ENCODE measurements around the gene SRL.

Gene SRL

DNA sequence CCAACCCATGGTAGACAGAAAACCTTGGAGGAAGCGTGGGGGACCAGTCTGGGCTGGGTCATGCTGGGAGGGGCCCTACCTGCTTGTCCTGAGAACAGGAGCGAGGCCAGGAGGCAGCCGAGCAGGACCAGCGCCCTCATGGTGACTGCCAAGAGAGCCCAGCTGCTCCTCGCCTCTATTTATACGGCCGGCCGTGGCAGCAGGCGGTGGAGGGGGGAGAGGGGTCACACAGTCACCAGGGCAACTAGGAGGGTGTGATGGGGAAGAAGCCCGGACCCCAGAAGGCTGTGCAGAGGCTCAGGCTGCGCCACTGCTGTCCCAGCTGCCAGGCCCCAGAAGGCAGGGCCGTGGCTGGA lies at the start of gene SRL:
Gene SRL, minus strand, starts transcription at position 153 of the 356 bp plus-strand sequence. Its CDS starts 13 bp downstream, at position 140.
- no peak for DNase-seq

DNA sequence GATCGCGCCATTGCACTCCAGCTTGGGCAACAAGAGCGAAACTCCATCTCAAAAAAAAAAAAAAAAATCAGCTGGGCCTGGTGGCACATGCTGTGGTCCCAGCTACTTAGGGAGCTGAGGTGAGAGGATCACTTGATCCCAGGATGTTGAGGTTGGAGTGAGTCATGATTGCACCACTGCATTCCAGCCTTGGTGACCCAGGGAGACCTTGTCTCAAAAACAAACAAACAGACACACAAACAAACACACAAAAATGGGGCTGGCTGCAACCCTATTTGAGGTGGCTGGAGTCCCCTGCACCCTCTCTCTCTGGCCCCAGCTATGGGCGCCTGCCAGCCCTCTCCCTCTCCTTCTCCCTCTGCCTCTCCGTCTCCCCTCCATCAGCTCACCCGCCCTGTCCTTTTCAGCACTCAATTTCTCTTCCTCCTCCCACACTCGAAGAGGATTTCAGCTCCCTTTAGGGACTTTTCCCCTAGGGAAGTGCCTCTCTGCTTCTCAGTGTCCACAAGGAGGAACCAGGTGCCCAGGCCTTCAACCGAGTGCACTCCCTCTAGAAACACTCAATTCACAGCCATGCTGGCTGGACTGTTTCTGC lies 48.5 kb upstream of the SRL start:
- DNase-seq = no peak

DNA sequence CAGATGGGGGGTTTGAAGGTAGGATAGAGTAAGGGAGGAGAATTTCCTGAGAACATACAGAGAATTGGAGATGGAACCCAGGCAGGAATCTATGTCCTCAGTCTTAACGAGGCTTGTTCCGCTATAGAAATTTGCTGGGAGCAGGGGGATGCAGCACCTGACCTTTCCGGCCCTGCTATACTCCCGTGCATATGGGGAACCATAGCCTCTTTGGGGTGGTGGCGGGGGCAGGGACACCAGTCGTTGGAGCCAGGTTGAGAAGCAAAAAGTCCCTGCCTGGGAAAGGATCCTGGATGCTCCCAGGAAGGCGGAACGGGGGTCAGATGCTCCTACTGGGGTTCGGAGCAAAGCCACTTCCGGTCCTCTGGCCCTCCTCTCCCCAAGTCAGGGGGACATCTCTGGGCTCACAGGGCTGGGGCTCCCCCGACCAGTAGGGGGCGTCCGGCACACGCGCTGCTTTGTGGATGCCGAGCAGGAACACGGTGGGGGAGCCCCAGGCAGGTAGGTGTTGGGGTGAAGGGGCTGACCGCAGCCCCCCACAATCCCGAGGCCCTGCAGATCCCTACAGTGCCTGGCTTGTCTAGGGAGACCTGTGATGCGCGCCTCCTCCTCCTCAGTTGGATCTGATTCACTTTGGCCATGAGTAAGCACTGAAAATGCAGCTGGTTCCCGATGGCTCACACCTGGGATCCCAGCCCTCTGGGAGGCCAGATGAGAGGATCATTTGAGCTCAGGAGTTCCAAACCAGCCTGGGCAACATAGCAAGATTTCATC lies 46.5 kb upstream of the SRL start:
- DNase-seq = peak; percentile 76

DNA sequence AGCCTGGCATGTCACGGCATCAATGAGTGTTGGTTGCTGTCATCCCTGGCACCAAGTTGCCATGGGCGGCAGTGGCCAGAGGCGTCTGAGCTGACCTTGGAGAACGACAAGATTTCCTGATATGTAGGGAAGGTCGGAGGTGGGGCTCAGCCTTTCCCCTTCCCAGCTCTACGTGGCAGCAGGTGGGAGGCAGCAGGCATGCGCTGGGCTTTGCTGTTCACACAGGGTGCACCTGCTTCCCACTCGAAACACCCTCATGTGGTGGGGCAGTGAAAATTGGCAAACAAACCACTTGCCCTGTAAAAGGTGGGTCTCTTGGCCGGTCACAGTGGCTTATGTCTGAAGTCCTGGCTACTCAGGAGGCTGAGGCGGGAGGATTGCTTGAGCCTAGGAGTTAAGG lies 43.3 kb upstream of the SRL start:
- no peak for DNase-seq

DNA sequence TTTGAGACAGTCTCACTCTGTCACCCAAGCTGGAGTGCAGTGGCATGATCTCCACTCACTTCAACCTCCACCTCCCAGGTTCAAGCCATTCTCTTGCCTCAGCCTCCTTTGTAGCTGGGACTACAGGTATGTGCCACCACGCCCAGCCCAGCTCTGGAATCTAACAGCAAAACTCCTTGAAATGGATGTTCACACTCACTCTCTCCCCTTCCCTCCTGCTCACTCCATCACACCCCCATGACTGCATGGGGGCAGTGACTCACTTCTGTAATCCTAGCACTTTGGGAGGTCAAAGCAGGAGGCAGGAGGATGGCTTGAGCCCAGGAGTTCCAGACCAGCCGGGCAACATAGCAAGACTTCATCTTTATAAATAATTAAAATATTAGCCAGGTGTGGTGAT lies 42.1 kb upstream of the SRL start:
- no peak for DNase-seq

DNA sequence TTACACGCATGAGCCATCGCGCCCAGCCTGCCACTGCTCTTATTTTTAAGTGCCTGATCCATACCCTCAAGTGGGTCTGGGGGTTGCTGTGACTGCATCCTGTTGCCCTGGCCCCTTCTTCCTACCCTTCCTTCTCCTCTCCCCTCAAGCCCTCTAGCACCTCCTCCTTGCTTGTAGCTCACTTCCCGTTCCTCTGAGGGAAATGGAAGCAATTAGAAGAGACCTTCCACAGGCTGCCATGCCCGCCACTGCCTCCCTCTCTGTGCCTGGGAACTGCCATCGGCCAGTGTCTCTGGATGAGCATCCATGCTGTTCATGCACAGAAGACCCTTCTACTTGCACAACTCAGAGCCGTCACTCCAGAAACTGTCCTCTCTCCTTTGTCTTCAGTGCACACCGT lies 41.6 kb upstream of the SRL start:
- DNase-seq = no peak

DNA sequence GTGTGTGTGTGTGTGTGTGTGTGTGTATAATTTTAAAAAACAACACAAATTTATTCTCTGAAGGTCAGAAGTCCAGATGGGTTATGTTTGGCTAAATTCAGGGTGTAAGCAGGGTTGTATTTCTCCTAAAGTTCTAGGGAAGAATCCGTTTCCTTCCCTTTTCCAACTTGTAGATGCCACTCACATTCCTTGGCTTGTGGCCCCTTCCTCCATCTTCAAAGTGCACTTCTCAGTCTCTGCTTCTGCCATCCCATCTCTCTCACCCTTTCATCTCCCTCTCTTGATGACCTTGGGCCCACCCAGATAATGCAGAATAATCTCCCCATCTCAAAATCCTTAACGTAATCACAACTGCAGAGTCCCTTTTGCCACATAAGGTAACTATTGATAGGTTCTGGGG lies 38.7 kb upstream of the SRL start:
- no peak for DNase-seq

DNA sequence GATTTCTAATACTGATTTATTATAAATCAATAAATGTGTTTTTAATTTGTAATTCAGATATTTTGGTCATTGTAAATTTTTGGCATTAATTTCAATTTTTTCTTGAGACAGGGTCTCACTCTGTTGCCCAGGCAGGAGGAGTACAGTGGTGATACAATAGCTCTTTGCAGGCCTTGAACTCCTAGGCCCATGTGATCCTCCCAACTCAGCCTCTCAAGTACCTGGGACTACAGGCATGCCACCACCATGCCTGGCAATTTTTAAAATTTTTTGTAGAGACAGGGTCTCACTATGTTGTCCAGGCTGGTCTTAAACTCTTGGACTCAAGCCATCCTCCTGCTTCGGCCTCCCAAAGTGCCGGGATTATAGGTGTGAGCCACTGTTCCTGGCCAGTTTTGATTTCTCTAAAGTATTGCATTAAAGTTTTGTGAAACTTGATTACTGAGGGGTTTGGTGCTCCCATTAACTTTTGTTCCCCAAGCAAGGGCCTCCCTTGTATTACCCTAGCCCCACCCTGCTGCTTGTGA lies 36.2 kb upstream of the SRL start:
- no peak for DNase-seq

DNA sequence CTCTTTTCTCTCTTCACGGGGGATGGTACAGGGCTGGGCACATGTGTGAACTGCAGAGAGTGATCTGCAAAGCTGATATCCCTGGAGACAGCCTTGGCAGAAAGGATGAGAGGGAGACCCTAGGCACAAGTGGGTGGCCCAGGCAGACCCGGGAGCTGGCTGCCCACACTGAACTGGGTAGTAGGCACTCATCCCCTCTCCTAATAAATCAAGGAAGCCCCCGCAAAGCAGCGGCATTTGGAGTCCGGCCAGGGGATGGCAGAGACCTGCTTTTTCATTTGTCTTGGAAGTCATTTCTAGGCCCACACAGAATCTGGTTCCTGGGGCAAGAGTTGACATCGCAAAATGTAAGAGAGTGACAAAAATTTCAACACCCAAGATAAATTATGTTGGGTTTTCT lies 34.0 kb upstream of the SRL start:
- DNase-seq = no peak

DNA sequence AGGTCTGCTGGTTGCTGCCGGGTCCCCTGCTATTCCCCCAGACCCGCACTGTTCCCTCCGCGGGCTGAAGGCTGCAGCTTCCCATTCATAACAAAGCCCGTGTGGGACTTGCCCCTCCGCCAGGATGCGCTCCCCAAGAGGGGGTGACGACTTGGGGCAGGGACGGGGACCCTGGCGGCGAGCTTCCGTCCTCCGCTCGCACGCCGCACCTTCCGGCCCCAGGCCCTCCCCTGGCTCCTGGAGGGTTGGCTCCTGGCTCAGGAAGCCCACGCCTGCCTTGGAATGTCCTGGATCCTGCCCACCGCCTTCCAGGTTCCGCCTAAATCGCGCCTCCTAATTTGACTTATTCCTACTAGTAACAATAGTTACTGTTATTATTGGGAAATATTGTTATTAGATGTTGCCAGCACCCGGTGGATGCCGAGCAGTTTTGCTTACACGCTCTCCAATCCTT lies 32.0 kb upstream of the SRL start:
- DNase-seq = peak; percentile 65

DNA sequence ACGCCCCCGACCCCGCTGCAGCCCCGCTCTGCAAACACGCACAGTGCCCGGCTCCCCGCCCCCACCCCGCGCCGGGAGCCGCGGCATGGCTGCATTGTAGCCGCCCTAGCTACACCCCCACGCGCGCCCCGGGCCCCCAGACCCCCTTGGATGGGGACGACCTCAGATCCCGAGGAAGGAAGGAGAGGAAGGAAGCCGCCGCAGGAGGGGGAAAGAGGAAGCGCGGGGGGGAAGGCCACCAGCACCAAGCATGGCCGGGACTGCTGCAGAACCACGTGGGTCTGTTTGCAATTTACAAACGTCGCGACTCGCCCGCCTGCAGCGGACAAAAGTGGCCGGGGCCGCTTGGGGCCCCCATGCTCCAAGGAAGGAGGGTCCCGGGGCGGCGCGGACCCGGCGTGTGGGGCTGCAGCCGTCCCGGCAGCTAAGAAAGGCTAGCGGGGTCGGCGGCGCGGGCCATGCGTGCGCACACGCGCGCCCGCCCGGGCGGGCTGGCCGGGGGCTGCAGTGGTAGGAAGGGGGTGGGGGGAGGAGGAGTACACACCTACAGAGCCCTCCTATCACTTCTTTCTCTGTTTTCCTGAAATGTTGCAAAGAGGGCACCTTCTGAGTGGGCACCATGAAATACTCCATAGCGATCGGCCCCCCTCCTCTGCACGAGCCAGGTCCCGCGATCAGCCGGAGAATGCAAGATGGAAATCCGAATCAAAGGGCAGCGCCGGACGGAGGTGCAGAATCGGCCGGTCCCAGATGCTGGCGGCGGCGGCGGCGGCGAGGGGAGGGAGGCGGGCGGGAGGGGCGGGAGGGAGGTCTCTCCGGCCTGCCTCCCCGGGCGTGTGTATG lies 30.5 kb upstream of the SRL start:
- DNase-seq = peak; percentile 51

DNA sequence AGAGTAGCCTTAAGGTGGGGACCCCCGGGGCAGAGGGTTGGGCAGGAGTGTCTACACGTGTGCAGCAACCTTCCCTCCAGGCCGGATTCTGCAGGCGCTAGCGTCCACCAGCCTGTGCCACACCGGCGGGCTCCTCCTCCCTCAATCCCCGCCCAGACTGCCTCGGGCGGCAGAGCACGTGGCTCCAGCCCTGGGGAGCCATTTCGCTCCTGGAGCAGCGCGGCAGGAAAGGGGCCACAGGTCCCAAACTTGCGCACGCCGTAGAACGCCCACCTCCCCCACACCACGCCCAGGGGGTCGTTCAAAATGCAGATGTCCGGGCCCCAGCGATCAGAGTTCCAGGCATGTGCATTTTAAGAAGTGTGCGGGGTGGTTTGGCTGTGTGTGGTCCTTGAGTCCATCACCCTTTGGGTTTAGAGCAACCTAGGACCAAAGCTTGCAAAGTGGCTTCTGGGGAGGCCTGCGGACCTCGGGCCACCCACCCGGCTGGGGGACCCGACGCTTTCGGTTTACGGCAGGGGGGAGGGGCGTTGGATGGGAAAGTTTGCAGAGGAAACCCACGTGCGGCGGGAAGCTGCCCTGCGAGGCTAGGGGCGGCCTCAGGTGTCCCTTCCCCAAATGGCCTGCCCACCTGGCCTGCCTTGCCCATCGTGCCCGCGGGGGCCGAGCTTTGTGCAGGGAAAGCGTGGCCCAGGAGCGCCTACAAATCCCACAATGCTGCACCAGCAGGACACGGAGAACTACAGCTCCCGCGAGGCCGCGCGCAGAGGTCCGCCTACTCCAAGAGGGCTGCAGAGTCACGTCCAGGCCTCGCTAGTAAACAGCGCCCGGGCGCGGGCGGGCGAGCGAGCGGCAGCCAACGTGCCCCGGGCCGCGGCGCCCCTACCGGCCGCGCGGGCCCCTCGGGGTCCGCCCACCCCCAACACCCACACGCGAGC lies 29.6 kb upstream of the SRL start:
- peak; percentile 93 for DNase-seq

DNA sequence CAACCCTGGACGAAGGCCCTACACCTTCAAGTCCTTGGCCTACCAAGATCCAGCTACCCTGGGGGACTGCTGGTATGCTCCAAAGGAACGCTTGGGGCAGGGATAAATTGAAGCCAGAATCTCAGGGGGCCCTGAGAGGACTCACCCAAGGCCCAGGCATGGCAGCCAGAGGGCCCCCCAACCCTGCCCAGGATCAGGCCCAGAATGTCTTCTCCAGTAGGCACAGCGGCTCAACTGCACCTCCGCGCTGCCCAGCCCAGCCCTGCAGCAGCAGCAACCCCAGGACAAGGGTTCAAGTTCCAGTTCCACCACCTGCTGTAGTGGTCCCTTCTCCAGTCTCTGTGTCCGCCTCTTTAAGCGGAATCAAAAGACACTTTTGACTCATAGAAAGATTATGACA lies 28.7 kb upstream of the SRL start:
- DNase-seq = no peak

DNA sequence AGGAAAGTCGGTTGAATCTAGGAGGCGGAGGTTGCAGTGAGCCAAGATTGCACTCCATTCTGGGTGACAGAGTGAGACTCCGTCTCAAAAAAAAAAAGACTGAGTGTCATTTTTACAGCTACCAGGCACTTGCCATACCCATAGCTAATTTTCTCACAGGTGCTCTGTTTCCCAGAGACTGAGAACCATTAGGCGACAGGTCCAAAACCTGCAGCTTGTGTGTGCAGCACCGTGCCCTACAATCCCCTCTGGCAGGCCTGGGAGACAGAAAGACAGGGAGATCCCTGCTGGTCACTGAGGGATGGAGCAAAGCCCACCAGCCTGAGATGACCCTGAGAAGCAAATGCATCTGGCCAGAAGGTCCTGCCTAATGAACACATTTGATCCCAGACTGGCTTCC lies 28.2 kb upstream of the SRL start:
- no peak for DNase-seq

DNA sequence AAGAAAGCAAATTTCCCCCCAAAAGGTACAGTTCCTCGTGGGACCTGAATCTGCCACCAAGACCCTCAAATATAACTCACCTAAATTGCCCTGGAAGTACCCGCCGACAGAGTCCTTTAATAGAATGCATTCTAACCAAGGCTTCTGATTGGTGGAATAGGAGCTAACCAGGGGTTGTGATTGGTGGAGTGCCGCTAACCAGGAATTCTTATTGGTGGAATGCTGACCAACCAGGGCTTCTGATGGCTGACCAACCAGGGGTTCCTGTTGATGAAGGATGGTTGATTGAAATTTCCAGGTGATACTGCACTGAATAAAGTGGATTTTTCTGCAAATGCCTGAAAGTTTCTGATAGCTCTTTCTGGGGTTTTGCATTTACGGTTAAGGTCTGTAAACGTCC lies 24.5 kb upstream of the SRL start:
- DNase-seq = peak; percentile 54

DNA sequence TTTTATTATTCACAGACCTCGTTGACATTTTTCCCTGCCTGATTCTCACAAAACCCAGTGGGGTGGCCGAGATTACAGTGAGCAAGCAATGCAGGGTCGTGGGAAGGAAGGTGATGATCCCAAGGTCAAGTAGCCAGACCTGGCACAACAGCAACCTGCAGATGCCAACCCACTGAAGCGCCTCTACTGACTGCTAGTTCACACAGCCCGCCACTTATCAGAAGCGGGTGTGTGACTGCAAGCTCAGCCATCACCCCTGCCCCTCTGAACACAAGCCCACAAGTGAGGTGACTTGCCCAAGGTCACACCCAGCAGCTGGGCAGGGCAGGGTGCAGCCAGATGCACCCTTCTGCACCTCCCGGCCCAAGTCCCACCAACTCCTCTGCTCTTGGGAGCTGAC lies 23.8 kb upstream of the SRL start:
- DNase-seq = peak; percentile 64

DNA sequence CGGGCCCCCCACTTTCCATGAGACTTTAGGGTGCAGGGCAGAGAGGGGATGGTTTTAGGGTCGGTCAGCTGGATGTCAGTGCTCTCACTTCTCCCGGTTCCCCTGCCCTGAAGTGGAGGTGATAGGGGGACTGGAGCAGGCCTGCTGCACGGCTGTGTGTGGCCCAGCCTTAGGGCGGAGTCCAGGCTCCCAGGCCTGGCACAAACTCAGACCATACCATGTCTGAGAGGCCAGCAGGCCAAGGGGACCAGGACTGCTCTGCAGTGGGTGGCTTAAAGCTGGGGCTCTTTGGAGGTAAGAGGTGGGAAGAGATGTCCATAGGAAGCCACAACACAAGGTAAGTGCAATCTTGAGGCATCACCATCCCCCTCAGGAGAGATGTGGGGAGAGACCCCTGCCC lies 22.7 kb upstream of the SRL start:
- peak; percentile 43 for DNase-seq

DNA sequence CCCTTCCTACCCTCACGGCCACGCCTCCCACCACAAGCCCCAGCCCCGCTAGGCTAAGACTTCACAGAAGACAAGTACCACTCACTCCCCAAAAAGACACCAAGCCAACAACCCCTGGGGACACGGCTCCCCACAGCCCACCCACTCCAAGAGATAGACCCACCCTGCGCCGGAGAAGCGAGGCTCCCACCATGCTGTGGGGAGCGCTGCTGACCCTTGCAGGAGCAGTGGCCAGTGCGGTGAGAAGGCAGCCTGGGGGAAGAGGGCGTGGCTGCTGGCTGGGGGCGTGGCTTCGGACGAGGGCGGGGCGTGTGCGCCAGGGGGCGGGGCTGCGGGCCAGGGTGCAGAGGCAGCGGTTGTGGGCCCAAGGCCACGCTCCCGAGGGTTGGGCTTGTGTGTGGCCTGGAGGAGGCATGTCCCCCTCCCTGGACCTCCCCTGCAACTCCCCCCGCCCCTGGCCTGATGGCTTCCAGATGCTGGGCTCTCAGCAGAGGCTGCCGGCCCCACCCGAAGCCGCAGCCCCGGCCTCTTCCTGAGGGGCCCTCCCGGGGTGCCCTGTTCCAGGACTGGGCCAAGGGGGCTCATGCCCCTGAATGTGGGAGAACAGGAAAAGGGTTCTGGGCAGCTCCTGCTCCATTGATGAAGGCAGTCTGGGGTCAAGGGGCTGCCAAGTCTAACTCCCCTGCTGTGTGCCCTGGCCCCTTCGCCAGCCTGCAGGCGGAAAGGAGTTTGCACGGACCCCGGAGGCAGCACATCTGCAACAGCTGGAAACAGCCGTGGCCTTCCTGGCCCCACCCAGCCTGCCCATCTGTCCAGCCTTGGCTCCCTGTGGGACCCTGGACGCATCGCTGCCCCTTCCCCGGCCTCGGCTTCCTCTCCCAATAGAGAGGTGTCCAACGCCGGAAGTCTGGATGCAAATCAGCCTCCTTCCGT lies 21.9 kb upstream of the SRL start:
- DNase-seq = peak; percentile 63

DNA sequence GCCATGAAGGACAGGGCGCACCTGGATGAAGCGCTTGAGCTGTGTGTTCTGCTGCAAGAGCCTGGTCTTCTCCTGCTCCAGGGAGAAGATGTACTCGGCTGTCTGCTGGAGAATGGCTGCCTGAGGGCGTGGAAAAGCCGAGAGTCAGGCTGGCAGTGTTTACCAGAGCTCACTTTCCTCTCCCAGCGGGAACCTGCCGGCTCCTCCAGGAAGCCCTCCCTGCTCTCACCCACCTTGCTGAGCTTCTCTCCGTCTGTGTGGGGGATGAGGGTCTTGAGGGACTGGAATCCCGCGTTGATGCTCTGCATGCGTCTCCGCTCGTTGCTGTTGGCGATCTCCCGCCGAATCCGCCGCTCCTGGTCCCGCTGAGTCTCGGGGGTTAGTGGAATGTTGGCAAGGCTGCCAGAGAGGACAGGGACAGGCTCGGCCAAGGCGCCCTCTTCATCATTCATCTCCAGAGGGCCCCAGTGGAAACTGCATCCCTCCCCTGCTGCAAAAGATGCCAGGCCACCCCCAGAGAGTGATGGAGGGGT lies 20.5 kb upstream of the SRL start:
- DNase-seq = no peak

DNA sequence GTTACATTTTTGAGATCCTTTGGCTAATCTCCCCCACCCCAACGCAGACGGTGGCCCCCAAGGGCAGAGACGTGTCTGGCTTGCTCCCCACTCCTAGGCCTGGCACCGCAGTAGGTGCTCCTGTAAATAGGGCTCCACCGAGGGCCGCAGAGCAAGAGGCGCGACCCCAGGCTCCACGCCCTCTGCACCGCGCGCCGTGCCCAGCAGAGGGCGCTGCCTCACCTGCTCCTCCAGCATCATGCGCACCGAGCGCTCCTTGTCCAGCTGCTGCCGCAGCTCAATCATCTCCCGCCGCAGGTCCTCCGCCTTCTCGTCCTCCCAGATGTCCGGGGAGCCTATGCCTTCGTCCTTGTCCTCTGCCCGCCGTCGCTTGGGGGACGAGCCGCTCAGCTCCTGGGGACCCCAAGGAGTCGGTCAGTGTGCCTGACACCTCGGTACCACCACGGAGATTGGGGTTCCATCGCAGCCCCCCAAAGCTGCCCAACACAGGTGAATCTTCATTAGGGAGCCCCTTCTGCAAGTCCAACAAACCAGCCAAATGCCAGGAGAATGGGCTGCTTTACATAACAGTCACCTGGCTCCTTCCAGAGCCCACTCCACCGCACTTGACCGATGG lies 19.8 kb upstream of the SRL start:
- DNase-seq = peak; percentile 42

DNA sequence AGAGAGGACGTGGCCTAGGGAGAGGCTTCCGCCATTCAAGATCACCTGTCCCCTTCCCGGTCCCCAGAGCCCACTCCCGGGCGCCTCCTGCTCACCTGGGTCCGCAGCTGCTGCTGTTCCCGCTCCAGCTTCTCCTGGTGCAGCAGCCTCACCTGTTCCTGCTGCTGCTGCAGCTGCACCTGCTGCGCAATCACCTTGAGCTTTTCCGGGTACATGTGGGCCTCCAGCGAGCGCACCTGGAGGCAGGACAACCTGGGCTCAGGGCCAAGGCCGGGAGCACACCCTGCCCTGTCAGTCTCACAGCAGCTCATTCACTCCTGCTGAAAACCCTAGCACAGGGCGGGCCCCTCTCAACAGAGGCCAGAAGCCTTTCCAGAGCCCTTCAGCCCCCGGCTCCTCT lies 18.5 kb upstream of the SRL start:
- no peak for DNase-seq
